HEK293 (cell line): Measurements from ENCODE around the gene DEDD2.

Source experiments
- EGR2 ChIP-seq: fragments of 450-650 bp; formaldehyde crosslinking; IDR thresholded peaks from 2 replicates; pipeline ENCODE4 v1.5.1; 2016; ENCODE audit warnings: low read depth, missing biosample characterization, missing genetic modification characterization
- GLI2 ChIP-seq: fragments of 450-650 bp; formaldehyde crosslinking; IDR thresholded peaks from 2 replicates; pipeline ENCODE4; 2017; ENCODE audit warnings: missing biosample characterization, missing genetic modification characterization, low read depth, borderline replicate concordance
- GLIS1 ChIP-seq: fragments of 450-650 bp; formaldehyde crosslinking; IDR thresholded peaks from 2 replicates; pipeline ENCODE4 v1.5.1; 2016; ENCODE audit warnings: missing biosample characterization, missing genetic modification characterization
- HOXA7 ChIP-seq: sonication (generic); formaldehyde crosslinking; IDR thresholded peaks from 2 replicates; pipeline ENCODE4 v1.8.1; 2022; ENCODE audit warnings: missing genetic modification reagents, borderline replicate concordance
- KLF9 ChIP-seq: fragments of 450-650 bp; formaldehyde crosslinking; IDR thresholded peaks from 2 replicates; pipeline ENCODE4 v1.5.1; 2016; ENCODE audit warnings: missing biosample characterization, missing genetic modification characterization, low read depth
- OVOL3 ChIP-seq: fragments of 450-650 bp; formaldehyde crosslinking; IDR thresholded peaks from 2 replicates; pipeline ENCODE4 v1.5.1; 2016; ENCODE audit warnings: missing biosample characterization, missing genetic modification characterization
- SP2 ChIP-seq: fragments of 450-650 bp; formaldehyde crosslinking; IDR thresholded peaks from 2 replicates; pipeline ENCODE4 v1.5.1; 2016; ENCODE audit warnings: missing biosample characterization, missing genetic modification characterization
- SP7 ChIP-seq: fragments of 450-650 bp; formaldehyde crosslinking; IDR thresholded peaks from 2 replicates; pipeline ENCODE4 v1.5.1; 2016; ENCODE audit warnings: missing biosample characterization, missing genetic modification characterization
- TRIM28 ChIP-seq: IDR thresholded peaks from 2 replicates; pipeline ENCODE4 v1.6.1; 2011; ENCODE audit warnings: low read length, control low read depth, borderline replicate concordance
- ZBTB11 ChIP-seq: fragments of 450-650 bp; formaldehyde crosslinking; conservative IDR thresholded peaks from 2 replicates; pipeline ENCODE4 v1.5.1; 2016; ENCODE audit warnings: low read depth, missing biosample characterization, missing genetic modification characterization
- ZBTB20 ChIP-seq: fragments of 450-650 bp; formaldehyde crosslinking; IDR thresholded peaks from 2 replicates; pipeline ENCODE4 v1.5.1; 2016; ENCODE audit warnings: missing biosample characterization, missing genetic modification characterization
- ZBTB7A ChIP-seq: fragments of 450-650 bp; formaldehyde crosslinking; IDR thresholded peaks from 2 replicates; pipeline ENCODE4 v1.5.1; 2016; ENCODE audit warnings: low read depth, missing biosample characterization, missing genetic modification characterization
- ZFP37 ChIP-seq: fragments of 450-650 bp; formaldehyde crosslinking; IDR thresholded peaks from 2 replicates; pipeline ENCODE4 v1.5.1; 2016; ENCODE audit warnings: missing biosample characterization, missing genetic modification characterization
- ZFP69B ChIP-seq: fragments of 450-650 bp; formaldehyde crosslinking; IDR thresholded peaks from 2 replicates; pipeline ENCODE4 v1.5.1; 2016; ENCODE audit warnings: missing biosample characterization, missing genetic modification characterization
- ZIC2 ChIP-seq: fragments of 450-650 bp; formaldehyde crosslinking; IDR thresholded peaks from 2 replicates; pipeline ENCODE4 v1.5.1; 2016; ENCODE audit warnings: missing biosample characterization, missing genetic modification characterization
- ZNF112 ChIP-seq: fragments of 450-650 bp; formaldehyde crosslinking; IDR thresholded peaks from 2 replicates; pipeline ENCODE4 v1.5.0; 2017; ENCODE audit warnings: missing biosample characterization, missing genetic modification characterization
- ZNF175 ChIP-seq: fragments of 450-650 bp; formaldehyde crosslinking; IDR thresholded peaks from 2 replicates; pipeline ENCODE4 v1.5.1; 2016; ENCODE audit warnings: missing biosample characterization, missing genetic modification characterization
- ZNF248 ChIP-seq: fragments of 450-650 bp; formaldehyde crosslinking; IDR thresholded peaks from 2 replicates; pipeline ENCODE4 v1.5.1; 2017; ENCODE audit warnings: missing biosample characterization, missing genetic modification characterization
- ZNF26 ChIP-seq: fragments of 450-650 bp; formaldehyde crosslinking; IDR thresholded peaks from 2 replicates; pipeline ENCODE4 v1.5.1; 2016; ENCODE audit warnings: missing biosample characterization, missing genetic modification characterization
- ZNF311 ChIP-seq: fragments of 450-650 bp; formaldehyde crosslinking; IDR thresholded peaks from 2 replicates; pipeline ENCODE4 v1.5.1; 2017; ENCODE audit warnings: missing biosample characterization, missing genetic modification characterization, borderline replicate concordance
- ZNF335 ChIP-seq: fragments of 450-650 bp; formaldehyde crosslinking; conservative IDR thresholded peaks from 2 replicates; pipeline ENCODE4 v1.5.1; 2016; ENCODE audit warnings: missing biosample characterization, missing genetic modification characterization
- ZNF366 ChIP-seq: fragments of 450-650 bp; formaldehyde crosslinking; conservative IDR thresholded peaks from 2 replicates; pipeline ENCODE4 v1.5.1; 2016; ENCODE audit warnings: missing biosample characterization, missing genetic modification characterization
- ZNF404 ChIP-seq: fragments of 450-650 bp; formaldehyde crosslinking; IDR thresholded peaks from 2 replicates; pipeline ENCODE4 v1.5.1; 2017; ENCODE audit warnings: missing biosample characterization, missing genetic modification characterization
- ZNF449 ChIP-seq: fragments of 450-650 bp; formaldehyde crosslinking; IDR thresholded peaks from 2 replicates; pipeline ENCODE4 v1.5.1; 2017; ENCODE audit warnings: missing biosample characterization, mild to moderate bottlenecking, missing genetic modification characterization, moderate library complexity
- ZNF560 ChIP-seq: fragments of 450-650 bp; formaldehyde crosslinking; IDR thresholded peaks from 2 replicates; pipeline ENCODE4 v1.5.1; 2017; ENCODE audit warnings: missing biosample characterization, missing genetic modification characterization, borderline replicate concordance
- ZNF600 ChIP-seq: fragments of 450-650 bp; formaldehyde crosslinking; IDR thresholded peaks from 2 replicates; pipeline ENCODE4 v1.5.1; 2016; ENCODE audit warnings: missing biosample characterization, missing genetic modification characterization
- ZNF623 ChIP-seq: fragments of 450-650 bp; formaldehyde crosslinking; IDR thresholded peaks from 2 replicates; pipeline ENCODE4 v1.5.1; 2016; ENCODE audit warnings: missing biosample characterization, missing genetic modification characterization
- ZNF76 ChIP-seq: fragments of 450-650 bp; formaldehyde crosslinking; IDR thresholded peaks from 2 replicates; pipeline ENCODE4; 2016; ENCODE audit warnings: low read depth, missing biosample characterization, missing genetic modification characterization, borderline replicate concordance
- TF ChIP-seq, protein P1 (sequence below): fragments of 450-650 bp; formaldehyde crosslinking; IDR thresholded peaks from 2 replicates; pipeline ENCODE4 v1.5.1; 2016; ENCODE audit warnings: missing biosample characterization, missing genetic modification characterization

The DEDD2 gene

GRCh38 chr19:42219812-42220750, 2.6 kb upstream of the DEDD2 start, which contains the start of gene ZNF526 (continued):
- TF ChIP-seq SP7 (tag by site-specific recombination) (peak; percentile 73; the same call in 1 of the 2 replicates), ZBTB11 (peak; percentile 78), ZNF366 (tag by site-specific recombination) (0 out of 2 replicates have a peak, but pooled peaks have one; percentile 17), ZNF76 (peak; percentile 46; the same call in 1 of the 2 replicates), ZNF404 (tag by site-specific recombination) (no peak), ZNF175 (tag by site-specific recombination) (no peak), ZNF449 (tag by site-specific recombination) (0 out of 2 replicates have a peak, but pooled peaks have one; percentile 11), ZFP69B (tag by site-specific recombination) (peak; percentile 95), ZIC2 (tag by site-specific recombination) (peak; percentile 58), ZNF26 (tag by site-specific recombination) (no peak), ZNF248 (tag by site-specific recombination) (no peak), KLF9 (tag by site-specific recombination) (peak; percentile 85), ZFP37 (tag by site-specific recombination) (0 out of 2 replicates have a peak, but pooled peaks have one; percentile 31), GLI2 (tag by site-specific recombination) (no peak), ZNF600 (peak; percentile 84), ZNF112 (tag by site-specific recombination) (no peak), HOXA7 (no peak), SP2 (tag by site-specific recombination) (peak; percentile 99), ZNF623 (tag by site-specific recombination) (no peak), ZBTB20 (tag by site-specific recombination) (peak; percentile 97), TRIM28 (no peak), OVOL3 (tag by site-specific recombination) (peak; percentile 55; the same call in 1 of the 2 replicates), ZNF335 (tag by site-specific recombination) (peak; percentile 92), ZNF560 (tag by site-specific recombination) (no peak), ZNF311 (tag by site-specific recombination) (no peak), GLIS1 (tag by site-specific recombination) (no peak; the same call in 1 of the 2 replicates), ZBTB7A (tag by site-specific recombination) (peak; percentile 99), EGR2 (tag by site-specific recombination) (peak; percentile 91)
- TF ChIP-seq, protein P1, sequence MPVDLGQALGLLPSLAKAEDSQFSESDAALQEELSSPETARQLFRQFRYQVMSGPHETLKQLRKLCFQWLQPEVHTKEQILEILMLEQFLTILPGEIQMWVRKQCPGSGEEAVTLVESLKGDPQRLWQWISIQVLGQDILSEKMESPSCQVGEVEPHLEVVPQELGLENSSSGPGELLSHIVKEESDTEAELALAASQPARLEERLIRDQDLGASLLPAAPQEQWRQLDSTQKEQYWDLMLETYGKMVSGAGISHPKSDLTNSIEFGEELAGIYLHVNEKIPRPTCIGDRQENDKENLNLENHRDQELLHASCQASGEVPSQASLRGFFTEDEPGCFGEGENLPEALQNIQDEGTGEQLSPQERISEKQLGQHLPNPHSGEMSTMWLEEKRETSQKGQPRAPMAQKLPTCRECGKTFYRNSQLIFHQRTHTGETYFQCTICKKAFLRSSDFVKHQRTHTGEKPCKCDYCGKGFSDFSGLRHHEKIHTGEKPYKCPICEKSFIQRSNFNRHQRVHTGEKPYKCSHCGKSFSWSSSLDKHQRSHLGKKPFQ (tag by site-specific recombination), result peak; percentile 97
